Fibroblast of peridontal ligament (primary cell): ENCODE results near the gene SCNN1G.

Experiments used
- DNase-seq: peaks from one replicate; pipeline ENCODE4 v3.0.0-alpha.2; 2010; ENCODE audit errors: extremely low read depth

SCNN1G gene

GRCh38 chr16:23202166-23202565 lies 19.6 kb downstream of the SCNN1G start:
- DNase-seq = no peak

- no peak for DNase-seq
Observed at GRCh38 chr16:23206986-23207385, 24.4 kb downstream of the SCNN1G start.

- DNase-seq = no peak
Observed at GRCh38 chr16:23207485-23207884, 24.9 kb downstream of the SCNN1G start.

- DNase-seq = no peak
Observed at GRCh38 chr16:23209606-23210005, 27.1 kb downstream of the SCNN1G start.

GRCh38 chr16:23213831-23214230 lies 31.3 kb downstream of the SCNN1G start:
- no peak for DNase-seq

- DNase-seq = no peak
Observed at GRCh38 chr16:23214796-23215195, 32.3 kb downstream of the SCNN1G start.

- no peak for DNase-seq
Observed at GRCh38 chr16:23215435-23215834, 32.9 kb downstream of the SCNN1G start.

- DNase-seq = no peak
Observed at GRCh38 chr16:23216658-23217246, 34.2 kb downstream of the SCNN1G start.

GRCh38 chr16:23217646-23218045 lies 35.1 kb downstream of the SCNN1G start:
- DNase-seq = no peak

GRCh38 chr16:23222929-23223328 lies 40.4 kb downstream of the SCNN1G start:
- DNase-seq = no peak

- DNase-seq = no peak
Observed at GRCh38 chr16:23223368-23223767, 40.8 kb downstream of the SCNN1G start.

GRCh38 chr16:23225109-23225508 lies 42.6 kb downstream of the SCNN1G start:
- no peak for DNase-seq

GRCh38 chr16:23225634-23226033 lies 43.1 kb downstream of the SCNN1G start:
- no peak for DNase-seq

GRCh38 chr16:23227529-23227928 lies 45.0 kb downstream of the SCNN1G start:
- no peak for DNase-seq

- DNase-seq = no peak
Observed at GRCh38 chr16:23229714-23230113, 47.2 kb downstream of the SCNN1G start.

- DNase-seq = no peak
Observed at GRCh38 chr16:23232806-23233205, 50.3 kb downstream of the SCNN1G start.

- no peak for DNase-seq
Observed at GRCh38 chr16:23235176-23235575, 52.6 kb downstream of the SCNN1G start.

GRCh38 chr16:23236983-23237382 lies 54.4 kb downstream of the SCNN1G start:
- no peak for DNase-seq

GRCh38 chr16:23240994-23241393 lies 58.4 kb downstream of the SCNN1G start:
- DNase-seq = no peak

- DNase-seq = no peak
Observed at GRCh38 chr16:23244122-23244521, 61.6 kb downstream of the SCNN1G start.

- no peak for DNase-seq
Observed at GRCh38 chr16:23245268-23245667, 62.7 kb downstream of the SCNN1G start.

- DNase-seq = peak; percentile 10
Observed at GRCh38 chr16:23248261-23249194, 66.0 kb downstream of the SCNN1G start.

- no peak for DNase-seq
Observed at GRCh38 chr16:23249830-23250229, 67.3 kb downstream of the SCNN1G start.
